ENCODE measurements around the gene CFAP54.

Gene CFAP54

DNA sequence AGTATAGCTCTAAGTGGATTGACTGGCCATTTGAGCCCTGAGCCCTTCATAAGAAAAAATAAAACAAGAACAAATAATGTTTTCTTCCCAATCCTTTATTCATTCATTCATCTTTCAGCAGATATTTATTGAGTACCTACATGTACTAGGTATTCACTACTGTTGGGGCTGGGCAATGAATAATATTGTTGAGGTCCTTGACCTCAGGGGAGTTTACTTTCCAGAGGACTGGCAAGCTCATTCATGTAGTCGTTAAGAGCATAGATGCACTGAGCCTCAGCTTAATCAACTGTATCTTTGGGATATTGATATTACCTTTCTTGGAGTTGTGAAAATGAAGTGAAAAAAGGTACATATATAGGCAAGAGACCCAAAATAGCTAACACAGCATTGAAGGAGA is 7.6 kb downstream of the CFAP54 start:
- Histone ChIP-seq H3K36me3 (ENCODE audit: control insufficient read depth in 2 of 2, insufficient read depth in 1 of 2, low read length in 2 of 2) (no peaks in the 10 kb centered on the region; a peak in 1 of 3 replicates), H3K27ac (ENCODE audit: extremely low read depth, low read depth, low read length) (no peak overlapping the region), H3K4me1 (ENCODE audit: control insufficient read depth, insufficient read depth, low read length) (no peaks in the 10 kb centered on the region; the same call in 1 of the 2 replicates), H3K4me3 (ENCODE audit: low read depth, low read length) (no peak overlapping the region), H3K9me3 (ENCODE audit: control insufficient read depth, insufficient read depth, low read depth, low read length) (no peaks in the 10 kb centered on the region)
- POLR2A ChIA-PET = interaction anchor here (0.7 kb wide), 1 partner anchor 462 kb away, joined by 3 read pairs; the partner anchor contains the start of gene LTA4H
- CTCF ChIA-PET = interaction anchor here (0.6 to 2.2 kb wide), 3 partner anchors 8 to 412 kb away, joined by 5 to 6 read pairs (median 6); no protein-coding TSS in a partner anchor
- TF ChIP-seq ZSCAN30 (tag by site-specific recombination; IDR thresholded peaks at IDR 0.05) (no peak), ZNF292 (tag by site-specific recombination; IDR thresholded peaks at IDR 0.05; ENCODE audit: borderline replicate concordance, low read depth) (no peak), KLF1 (tag by site-specific recombination; IDR thresholded peaks at IDR 0.05) (no peak), ZSCAN16 (tag by site-specific recombination; IDR thresholded peaks at IDR 0.05) (no peak), ZNF596 (tag by site-specific recombination; IDR thresholded peaks at IDR 0.05) (no peak), PRDM1 (tag by site-specific recombination; IDR thresholded peaks at IDR 0.05) (no peak), HOXC10 (CRISPR knock-in tag; IDR thresholded peaks at IDR 0.05) (no peak), ZBTB8A (tag by site-specific recombination; IDR thresholded peaks at IDR 0.05) (no peak), ZFP37 (tag by site-specific recombination; IDR thresholded peaks at IDR 0.05) (no peak), ZNF629 (tag by site-specific recombination; IDR thresholded peaks at IDR 0.05) (no peak), ZNF37A (tag by site-specific recombination; IDR thresholded peaks at IDR 0.05) (no peak), GFI1B (tag by site-specific recombination; IDR thresholded peaks at IDR 0.05) (no peak), ZNF701 (tag by site-specific recombination; IDR thresholded peaks at IDR 0.05) (no peak), SETDB1 (IDR thresholded peaks at IDR 0.05; ENCODE audit: insufficient read length, low read length) (no peak), ZEB2 (tag by site-specific recombination; IDR thresholded peaks at IDR 0.05) (no peak), ZNF792 (tag by site-specific recombination; IDR thresholded peaks at IDR 0.05) (no peak)
- TF ChIP-seq, protein P1, sequence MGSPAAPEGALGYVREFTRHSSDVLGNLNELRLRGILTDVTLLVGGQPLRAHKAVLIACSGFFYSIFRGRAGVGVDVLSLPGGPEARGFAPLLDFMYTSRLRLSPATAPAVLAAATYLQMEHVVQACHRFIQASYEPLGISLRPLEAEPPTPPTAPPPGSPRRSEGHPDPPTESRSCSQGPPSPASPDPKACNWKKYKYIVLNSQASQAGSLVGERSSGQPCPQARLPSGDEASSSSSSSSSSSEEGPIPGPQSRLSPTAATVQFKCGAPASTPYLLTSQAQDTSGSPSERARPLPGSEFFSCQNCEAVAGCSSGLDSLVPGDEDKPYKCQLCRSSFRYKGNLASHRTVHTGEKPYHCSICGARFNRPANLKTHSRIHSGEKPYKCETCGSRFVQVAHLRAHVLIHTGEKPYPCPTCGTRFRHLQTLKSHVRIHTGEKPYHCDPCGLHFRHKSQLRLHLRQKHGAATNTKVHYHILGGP (tag by site-specific recombination; IDR thresholded peaks at IDR 0.05) = no peak
- TF ChIP-seq, protein P2, sequence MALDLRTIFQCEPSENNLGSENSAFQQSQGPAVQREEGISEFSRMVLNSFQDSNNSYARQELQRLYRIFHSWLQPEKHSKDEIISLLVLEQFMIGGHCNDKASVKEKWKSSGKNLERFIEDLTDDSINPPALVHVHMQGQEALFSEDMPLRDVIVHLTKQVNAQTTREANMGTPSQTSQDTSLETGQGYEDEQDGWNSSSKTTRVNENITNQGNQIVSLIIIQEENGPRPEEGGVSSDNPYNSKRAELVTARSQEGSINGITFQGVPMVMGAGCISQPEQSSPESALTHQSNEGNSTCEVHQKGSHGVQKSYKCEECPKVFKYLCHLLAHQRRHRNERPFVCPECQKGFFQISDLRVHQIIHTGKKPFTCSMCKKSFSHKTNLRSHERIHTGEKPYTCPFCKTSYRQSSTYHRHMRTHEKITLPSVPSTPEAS (tag by site-specific recombination; IDR thresholded peaks at IDR 0.05) = no peak

DNA sequence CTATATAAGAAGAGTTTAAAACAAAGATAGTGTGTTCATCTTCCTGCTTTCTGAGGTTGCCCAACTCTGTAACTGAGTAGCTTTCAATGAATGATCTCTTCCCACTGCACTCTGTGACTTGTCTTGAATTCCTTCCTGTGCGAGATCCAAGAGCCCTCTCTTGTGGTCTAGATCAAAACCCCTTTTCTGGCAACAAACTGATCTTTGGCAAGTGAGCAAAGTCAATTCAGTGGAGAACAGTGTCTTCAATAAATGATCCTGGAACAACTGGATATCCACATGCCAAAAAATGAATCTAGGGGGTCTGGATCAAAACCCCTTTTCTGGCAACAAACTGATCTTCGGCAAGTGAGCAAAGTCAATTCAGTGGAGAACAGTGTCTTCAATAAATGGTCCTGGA is 8.5 kb downstream of the CFAP54 start:
- H3K4me3 ChIP-seq (ENCODE audit: low read depth, low read length) = no peak overlapping the region
- ChIA-PET POLR2A (interaction anchor here (0.7 kb wide), 1 partner anchor 462 kb away, joined by 3 read pairs; the partner anchor contains the start of gene LTA4H), CTCF (interaction anchor here (0.6 to 2.2 kb wide), 3 partner anchors 9 to 1329 kb away, joined by 4 to 6 read pairs (median 6); no protein-coding TSS in a partner anchor)
- no peaks in the 10 kb centered on the region; a peak in 1 of 3 replicates for H3K36me3 ChIP-seq (ENCODE audit: control insufficient read depth in 2 of 2, insufficient read depth in 1 of 2, low read length in 2 of 2)
- TF ChIP-seq ZNF707 (tag by site-specific recombination; IDR thresholded peaks at IDR 0.05) (no peak), MEIS1 (CRISPR knock-in tag; IDR thresholded peaks at IDR 0.05; ENCODE audit: borderline replicate concordance) (no peak), ZNF830 (tag by site-specific recombination; IDR thresholded peaks at IDR 0.05; ENCODE audit: low read depth) (no peak)
- no peaks in the 10 kb centered on the region for H3K4me1 ChIP-seq (ENCODE audit: control insufficient read depth, insufficient read depth, low read length)
- no peaks in the 10 kb centered on the region for H3K9me3 ChIP-seq (ENCODE audit: control insufficient read depth, insufficient read depth, low read depth, low read length)
- H3K27ac ChIP-seq (ENCODE audit: extremely low read depth, low read depth, low read length) = no peak overlapping the region

DNA sequence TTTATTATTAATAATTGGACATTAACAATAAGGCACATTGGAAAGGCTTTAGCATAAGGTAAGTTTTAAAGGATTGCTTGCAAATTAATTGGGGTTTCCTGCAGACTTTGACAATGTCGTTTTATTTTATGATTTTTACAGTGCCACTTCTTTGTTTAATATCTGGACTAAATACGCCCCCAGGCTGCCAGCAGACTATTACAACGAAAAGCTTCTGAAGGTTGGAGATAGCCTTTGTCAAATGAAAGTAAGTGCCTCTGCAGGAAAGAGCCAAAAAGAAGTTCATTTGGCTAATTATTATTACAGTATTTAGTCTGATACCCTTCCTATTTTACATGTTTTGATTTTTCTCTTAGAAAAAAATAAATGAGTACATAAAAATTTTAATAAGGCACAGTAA is 11.3 kb downstream of the CFAP54 start:
- Histone ChIP-seq H3K36me3 (ENCODE audit: control insufficient read depth in 2 of 2, insufficient read depth in 1 of 2, low read length in 2 of 2) (no peaks in the 10 kb centered on the region; a peak in 1 of 3 replicates), H3K4me3 (ENCODE audit: low read depth, low read length) (no peak overlapping the region), H3K9me3 (ENCODE audit: control insufficient read depth, insufficient read depth, low read depth, low read length) (no peaks in the 10 kb centered on the region), H3K27ac (ENCODE audit: extremely low read depth, low read depth, low read length) (no peak overlapping the region), H3K4me1 (ENCODE audit: control insufficient read depth, insufficient read depth, low read length) (no peaks in the 10 kb centered on the region)
- TF ChIP-seq, protein P3, sequence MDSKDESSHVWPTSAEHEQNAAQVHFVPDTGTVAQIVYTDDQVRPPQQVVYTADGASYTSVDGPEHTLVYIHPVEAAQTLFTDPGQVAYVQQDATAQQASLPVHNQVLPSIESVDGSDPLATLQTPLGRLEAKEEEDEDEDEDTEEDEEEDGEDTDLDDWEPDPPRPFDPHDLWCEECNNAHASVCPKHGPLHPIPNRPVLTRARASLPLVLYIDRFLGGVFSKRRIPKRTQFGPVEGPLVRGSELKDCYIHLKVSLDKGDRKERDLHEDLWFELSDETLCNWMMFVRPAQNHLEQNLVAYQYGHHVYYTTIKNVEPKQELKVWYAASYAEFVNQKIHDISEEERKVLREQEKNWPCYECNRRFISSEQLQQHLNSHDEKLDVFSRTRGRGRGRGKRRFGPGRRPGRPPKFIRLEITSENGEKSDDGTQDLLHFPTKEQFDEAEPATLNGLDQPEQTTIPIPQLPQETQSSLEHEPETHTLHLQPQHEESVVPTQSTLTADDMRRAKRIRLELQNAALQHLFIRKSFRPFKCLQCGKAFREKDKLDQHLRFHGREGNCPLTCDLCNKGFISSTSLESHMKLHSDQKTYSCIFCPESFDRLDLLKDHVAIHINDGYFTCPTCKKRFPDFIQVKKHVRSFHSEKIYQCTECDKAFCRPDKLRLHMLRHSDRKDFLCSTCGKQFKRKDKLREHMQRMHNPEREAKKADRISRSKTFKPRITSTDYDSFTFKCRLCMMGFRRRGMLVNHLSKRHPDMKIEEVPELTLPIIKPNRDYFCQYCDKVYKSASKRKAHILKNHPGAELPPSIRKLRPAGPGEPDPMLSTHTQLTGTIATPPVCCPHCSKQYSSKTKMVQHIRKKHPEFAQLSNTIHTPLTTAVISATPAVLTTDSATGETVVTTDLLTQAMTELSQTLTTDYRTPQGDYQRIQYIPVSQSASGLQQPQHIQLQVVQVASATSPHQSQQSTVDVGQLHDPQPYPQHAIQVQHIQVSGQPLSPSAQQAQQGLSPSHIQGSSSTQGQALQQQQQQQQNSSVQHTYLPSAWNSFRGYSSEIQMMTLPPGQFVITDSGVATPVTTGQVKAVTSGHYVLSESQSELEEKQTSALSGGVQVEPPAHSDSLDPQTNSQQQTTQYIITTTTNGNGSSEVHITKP (tag by site-specific recombination; IDR thresholded peaks at IDR 0.05) = peak; percentile 69; the same call in 1 of the 2 replicates
- TF ChIP-seq ZNF174 (tag by site-specific recombination; IDR thresholded peaks at IDR 0.05) = no peak
- ChIA-PET CTCF (interaction anchor here (0.6 to 2.2 kb wide), 3 partner anchors 11 to 97 kb away, joined by 3 to 9 read pairs (median 8); partner anchors contain the start of gene CFAP54), POLR2A (interaction anchor here (0.6 kb wide), 1 partner anchor 53 kb away, joined by 8 read pairs; no protein-coding TSS in a partner anchor)
